ENCODE measurements around the gene TTC7B. TPM values are rescaled to one million over a fixed set of nuclear protein-coding genes. Genes with fewer than 3 reads are reported as not detected.
A peak's percentile ranks its signal among the peaks of the same experiment; 100 is the strongest.

The TTC7B gene
- total and polyA plus RNA-seq, 9 of the 15 experiments (the other 6 are each of a cell fraction or from before 2014, with no cell fraction given), result 2.2 to 77.2 (median 36.7) TPM

DNA sequence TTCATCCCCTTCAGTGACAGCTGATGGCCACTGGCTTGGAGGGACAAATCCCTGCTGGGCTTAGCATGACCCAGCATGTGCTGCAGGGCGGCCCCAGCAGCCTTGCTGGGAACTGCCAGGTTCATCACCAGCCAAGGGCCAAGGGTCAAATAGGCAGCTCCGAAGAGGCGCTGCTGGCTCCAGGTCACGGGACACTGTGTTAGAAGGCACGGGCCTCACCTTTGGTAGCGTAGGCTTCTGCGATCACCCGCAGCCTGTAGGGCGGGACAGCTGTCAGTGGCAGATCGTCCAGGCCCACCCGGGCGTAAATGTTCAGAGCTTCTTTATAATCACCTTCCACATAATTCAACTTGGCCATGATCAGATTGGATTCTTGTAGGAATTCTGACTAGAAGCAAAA lies 35.7 kb downstream of the TTC7B start (continued):
- no peak for TF ChIP-seq YBX1 (IDR thresholded peaks at IDR 0.05)
- no peak for TF ChIP-seq CBFA2T3 (IDR thresholded peaks at IDR 0.05)
- TF ChIP-seq FOS (IDR thresholded peaks at IDR 0.05; ENCODE audit: extremely low read depth, insufficient read length), result no peak

DNA sequence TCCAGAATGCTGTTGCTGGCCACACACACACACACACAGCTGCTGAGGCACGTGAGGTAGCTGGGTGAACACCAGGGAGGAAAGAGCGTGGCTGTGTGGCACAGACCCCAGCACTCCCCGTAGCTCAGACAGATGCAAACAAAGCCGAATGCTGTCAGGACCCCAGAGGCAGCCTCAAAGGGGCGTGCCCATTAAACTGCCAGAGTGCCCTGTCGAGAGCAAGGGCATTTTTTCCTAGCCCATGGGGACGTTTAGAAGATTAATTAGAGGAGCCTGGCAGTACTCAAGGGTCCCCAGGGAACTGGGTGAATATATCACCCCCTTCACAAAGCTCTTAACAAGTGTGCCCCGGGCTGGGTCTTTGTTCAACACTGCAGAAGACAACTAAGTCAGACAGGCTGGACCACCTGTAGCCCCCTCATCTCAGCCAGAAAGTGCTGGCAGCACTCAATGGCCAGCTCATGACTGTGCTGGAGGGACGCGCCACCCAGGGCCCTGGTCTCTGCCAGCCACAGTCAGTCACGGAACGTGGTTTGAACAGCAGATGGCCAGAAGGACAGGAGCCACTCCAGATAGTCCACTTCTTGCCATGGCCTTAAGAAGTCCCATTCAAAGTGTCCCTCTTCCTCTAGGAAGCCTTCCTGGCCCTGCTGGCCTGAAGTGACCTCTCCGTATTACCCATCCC lies 37.5 kb downstream of the TTC7B start:
- no peaks in the 10 kb centered on the region for H3K9me1 ChIP-seq (ENCODE audit: control insufficient read depth, insufficient read depth, low read length)
- peaks cover 2 to 6% of the 10 kb centered on the region in 2 experiments; a peak in 3 of 5 replicates for H3K4me1 ChIP-seq (replicated peaks in 1 of 2; ENCODE audit: control insufficient read depth in 2 of 2, insufficient read depth in 2 of 2, low read length in 2 of 2)
- H3K27ac ChIP-seq (ENCODE audit: extremely low read depth, low read depth, low read length), result no peak overlapping the region
- ChIA-PET CTCF (ENCODE audit: low intra/inter-chr PET ratio) (no interaction called here), POLR2A (interaction anchor here (0.6 to 1.6 kb wide), 6 partner anchors 9 to 402 kb away, joined by 3 to 4 read pairs (median 3); no protein-coding TSS in a partner anchor)
- 76% methylated on average over 10 of the region's 13 CpGs for WGBS (ENCODE audit: insufficient coverage, low coverage, missing lambda C conversion rate)
- in situ Hi-C loops (cut with MboI), result no loop called here
- peak overlapping the region in 1 of 2 experiments; percentile 52; a peak in 1 of 4 replicates for H3K9ac ChIP-seq (ENCODE audit: insufficient read depth in 1 of 2, low read depth in 2 of 2, low read length in 2 of 2)
- TF ChIP-seq BCOR (IDR thresholded peaks at IDR 0.05) (no peak), ZNF212 (CRISPR knock-in tag; IDR thresholded peaks at IDR 0.05) (no peak), ZNF644 (tag; IDR thresholded peaks at IDR 0.05; ENCODE audit: low read depth) (no peak), CBX5 (IDR thresholded peaks at IDR 0.05; ENCODE audit: borderline replicate concordance, low read depth) (no peak), RNF2 (IDR thresholded peaks at IDR 0.05) (no peak), NCOA1 (IDR thresholded peaks at IDR 0.05; ENCODE audit: low read depth) (no peak), ZNF76 (CRISPR knock-in tag; IDR thresholded peaks at IDR 0.05; ENCODE audit: borderline replicate concordance) (no peak), HDAC1 (IDR thresholded peaks at IDR 0.05) (no peak), LEF1 (IDR thresholded peaks at IDR 0.05) (no peak), XRCC4 (IDR thresholded peaks at IDR 0.05; ENCODE audit: extremely low read depth, insufficient read depth, insufficient read length) (no peak), NFE2L1 (tag; IDR thresholded peaks at IDR 0.05; ENCODE audit: borderline replicate concordance, low read depth) (no peak)
- TF ChIP-seq, protein P1, sequence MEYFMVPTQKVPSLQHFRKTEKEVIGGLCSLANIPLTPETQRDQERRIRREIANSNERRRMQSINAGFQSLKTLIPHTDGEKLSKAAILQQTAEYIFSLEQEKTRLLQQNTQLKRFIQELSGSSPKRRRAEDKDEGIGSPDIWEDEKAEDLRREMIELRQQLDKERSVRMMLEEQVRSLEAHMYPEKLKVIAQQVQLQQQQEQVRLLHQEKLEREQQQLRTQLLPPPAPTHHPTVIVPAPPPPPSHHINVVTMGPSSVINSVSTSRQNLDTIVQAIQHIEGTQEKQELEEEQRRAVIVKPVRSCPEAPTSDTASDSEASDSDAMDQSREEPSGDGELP (CRISPR knock-in tag; IDR thresholded peaks at IDR 0.05; ENCODE audit: borderline replicate concordance), result no peak
- TF ChIP-seq, protein P2, sequence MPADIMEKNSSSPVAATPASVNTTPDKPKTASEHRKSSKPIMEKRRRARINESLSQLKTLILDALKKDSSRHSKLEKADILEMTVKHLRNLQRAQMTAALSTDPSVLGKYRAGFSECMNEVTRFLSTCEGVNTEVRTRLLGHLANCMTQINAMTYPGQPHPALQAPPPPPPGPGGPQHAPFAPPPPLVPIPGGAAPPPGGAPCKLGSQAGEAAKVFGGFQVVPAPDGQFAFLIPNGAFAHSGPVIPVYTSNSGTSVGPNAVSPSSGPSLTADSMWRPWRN (IDR thresholded peaks at IDR 0.05; ENCODE audit: low read depth), result no peak
- TF ChIP-seq, protein P3, sequence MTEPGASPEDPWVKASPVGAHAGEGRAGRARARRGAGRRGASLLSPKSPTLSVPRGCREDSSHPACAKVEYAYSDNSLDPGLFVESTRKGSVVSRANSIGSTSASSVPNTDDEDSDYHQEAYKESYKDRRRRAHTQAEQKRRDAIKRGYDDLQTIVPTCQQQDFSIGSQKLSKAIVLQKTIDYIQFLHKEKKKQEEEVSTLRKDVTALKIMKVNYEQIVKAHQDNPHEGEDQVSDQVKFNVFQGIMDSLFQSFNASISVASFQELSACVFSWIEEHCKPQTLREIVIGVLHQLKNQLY (CRISPR knock-in tag; conservative IDR thresholded peaks at IDR 0.05), result no peak
- TF ChIP-seq, protein P4, sequence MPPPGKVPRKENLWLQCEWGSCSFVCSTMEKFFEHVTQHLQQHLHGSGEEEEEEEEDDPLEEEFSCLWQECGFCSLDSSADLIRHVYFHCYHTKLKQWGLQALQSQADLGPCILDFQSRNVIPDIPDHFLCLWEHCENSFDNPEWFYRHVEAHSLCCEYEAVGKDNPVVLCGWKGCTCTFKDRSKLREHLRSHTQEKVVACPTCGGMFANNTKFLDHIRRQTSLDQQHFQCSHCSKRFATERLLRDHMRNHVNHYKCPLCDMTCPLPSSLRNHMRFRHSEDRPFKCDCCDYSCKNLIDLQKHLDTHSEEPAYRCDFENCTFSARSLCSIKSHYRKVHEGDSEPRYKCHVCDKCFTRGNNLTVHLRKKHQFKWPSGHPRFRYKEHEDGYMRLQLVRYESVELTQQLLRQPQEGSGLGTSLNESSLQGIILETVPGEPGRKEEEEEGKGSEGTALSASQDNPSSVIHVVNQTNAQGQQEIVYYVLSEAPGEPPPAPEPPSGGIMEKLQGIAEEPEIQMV (tag; conservative IDR thresholded peaks at IDR 0.05; ENCODE audit: low read depth), result no peak
- H3K4me2 ChIP-seq (ENCODE audit: insufficient read depth, low read length), result no peak overlapping the region
- no peak for FAIRE-seq
- H3K36me3 ChIP-seq (ENCODE audit: control insufficient read depth, insufficient read depth, low read length), result peaks cover 56% of the 10 kb centered on the region; the same call in 2 of the 3 replicates
- no peaks in the 10 kb centered on the region for H3K79me2 ChIP-seq (ENCODE audit: control insufficient read depth, insufficient read depth, low read length)
- no peaks in the 10 kb centered on the region; the same call in 1 of the 2 replicates for H4K20me1 ChIP-seq (replicated peaks; ENCODE audit: control insufficient read depth, insufficient read depth, low read length)
- H3K27me3 ChIP-seq (ENCODE audit: control insufficient read depth in 2 of 2, insufficient read depth in 2 of 2, low read length in 2 of 2), result no peaks in the 10 kb centered on the region
- H3K9me3 ChIP-seq (replicated peaks; ENCODE audit: control insufficient read depth, insufficient read depth, low read depth, low read length), result no peaks in the 10 kb centered on the region
- DNase-seq (ENCODE audit: extremely low read depth in 1 of 4, low spot score in 3 of 4), result no peak
- H3K4me3 ChIP-seq, result no peak overlapping the region
- intact Hi-C loops (cut with micrococcal nuclease), result loop anchor here (10.0 kb wide), 1 partner anchor 116 kb away; no protein-coding TSS in a partner anchor
- H2AFZ ChIP-seq (ENCODE audit: low read depth, low read length), result no peak overlapping the region
- no TSS peak for BruUV-seq (replicated peaks)
- ATAC-seq, result no peak

All from K562 (cell line).